Measurements from ENCODE around the gene SOX4. TPM values are rescaled to one million over a fixed set of nuclear protein-coding genes. Genes with fewer than 3 reads are reported as not detected.

Gene SOX4
- total RNA-seq, 4 donors from 2014 or later = 0.80 to 1.6 (median 1.0) TPM

- TF ChIP-seq POLR2A (IDR thresholded peaks at IDR 0.05) (no peak), CTCF (IDR thresholded peaks at IDR 0.05 in 4 of 5, conservative IDR thresholded peaks at IDR 0.05 in 1 of 5) (peak; percentile 48 to 95 (median 84))
- Histone ChIP-seq H3K36me3 (no peaks in the 10 kb centered on the region), H3K9me3 (no peaks in the 10 kb centered on the region), H3K4me1 (peaks cover 4 to 7% of the 10 kb centered on the region in 2 donors), H3K27ac (peak overlapping the region; percentile 78 to 81 (median 80)), H3K4me3 (peak overlapping the region; percentile 62 to 91 (median 73)), H3K27me3 (no peaks in the 10 kb centered on the region)
- in situ Hi-C loops (cut with MboI; ENCODE audit: low sequenced_read_pairs in 4 of 4) = loop anchor here (5.0 to 10.0 kb wide), 2 partner anchors 1025 to 1027 kb away; no protein-coding TSS in a partner anchor
- intact Hi-C loops (cut with DNase I; ENCODE audit: low total_unique reads) = loop anchor here (1.0 to 5.0 kb wide), 6 partner anchors 67 to 1187 kb away; partner anchors contain the start of gene E2F3
- DNase-seq = peak; percentile 44 to 66
- peak; percentile 51 to 65 for ATAC-seq
These were observed 3.9 kb upstream of the SOX4 start for GRCh38 chr6:21589352-21590345.

- DNase-seq = no peak
- Histone ChIP-seq H3K27ac (no peak overlapping the region), H3K4me3 (no peak overlapping the region), H3K9me3 (no peaks in the 10 kb centered on the region), H3K36me3 (no peaks in the 10 kb centered on the region), H3K4me1 (peaks cover 4 to 7% of the 10 kb centered on the region in 2 donors), H3K27me3 (no peaks in the 10 kb centered on the region)
- no peak for ATAC-seq
- in situ Hi-C loops (cut with MboI; ENCODE audit: low sequenced_read_pairs in 4 of 4) (loop anchor here in 1 of 4 donors (5.0 kb wide), 1 partner anchor 1028 kb away; no protein-coding TSS in a partner anchor), intact Hi-C loops (cut with DNase I; ENCODE audit: low total_unique reads) (loop anchor here (5.0 kb wide), 1 partner anchor 557 kb away; no protein-coding TSS in a partner anchor)
- TF ChIP-seq CTCF (IDR thresholded peaks at IDR 0.05 in 4 of 5, conservative IDR thresholded peaks at IDR 0.05 in 1 of 5) (no peak), POLR2A (IDR thresholded peaks at IDR 0.05) (no peak)
These were observed 3.2 kb upstream of the SOX4 start for GRCh38 chr6:21590346-21590745.

- DNase-seq = no peak
- in situ Hi-C loops (cut with MboI; ENCODE audit: low sequenced_read_pairs in 4 of 4) (loop anchor here in 1 of 4 donors (5.0 kb wide), 1 partner anchor 1029 kb away; no protein-coding TSS in a partner anchor), intact Hi-C loops (cut with DNase I; ENCODE audit: low total_unique reads) (loop anchor here (5.0 kb wide), 1 partner anchor 556 kb away; no protein-coding TSS in a partner anchor)
- no peak overlapping the region for H3K4me3 ChIP-seq
- no peaks in the 10 kb centered on the region for H3K27me3 ChIP-seq
- H3K27ac ChIP-seq = no peak overlapping the region
- TF ChIP-seq POLR2A (IDR thresholded peaks at IDR 0.05) (no peak), CTCF (IDR thresholded peaks at IDR 0.05 in 4 of 5, conservative IDR thresholded peaks at IDR 0.05 in 1 of 5) (no peak)
- ATAC-seq = no peak
- H3K9me3 ChIP-seq = no peaks in the 10 kb centered on the region
- H3K4me1 ChIP-seq = peaks cover 4 to 7% of the 10 kb centered on the region in 2 donors
- no peaks in the 10 kb centered on the region for H3K36me3 ChIP-seq
These were observed 2.1 kb upstream of the SOX4 start for GRCh38 chr6:21591446-21591845.

GRCh38 chr6:21592953-21593352, 598 bp upstream of the SOX4 start:
- peak overlapping the region; percentile 66 to 91 (median 72) for H3K4me3 ChIP-seq
- TF ChIP-seq CTCF (IDR thresholded peaks at IDR 0.05 in 4 of 5, conservative IDR thresholded peaks at IDR 0.05 in 1 of 5) = no peak
- no peak for TF ChIP-seq POLR2A (IDR thresholded peaks at IDR 0.05)
- intact Hi-C loops (cut with DNase I; ENCODE audit: low total_unique reads) = loop anchor here (5.0 kb wide), 1 partner anchor 554 kb away; no protein-coding TSS in a partner anchor
- in situ Hi-C loops (cut with MboI; ENCODE audit: low sequenced_read_pairs in 4 of 4) = loop anchor here in 1 of 4 donors (5.0 kb wide), 1 partner anchor 1031 kb away; no protein-coding TSS in a partner anchor
- H3K27ac ChIP-seq = peak overlapping the region in 2 of 4 donors; percentile 27 to 80
- no peaks in the 10 kb centered on the region for H3K36me3 ChIP-seq
- H3K9me3 ChIP-seq = no peaks in the 10 kb centered on the region
- ATAC-seq = no peak
- H3K4me1 ChIP-seq = peaks cover 4 to 9% of the 10 kb centered on the region in 2 donors
- no peak for DNase-seq
- peaks cover 0 to 3% (median 0%) of the 10 kb centered on the region in 3 donors for H3K27me3 ChIP-seq

Measured in gastrocnemius medialis (tissue), 4 donors.